ENCODE results near the gene EPB41L2.

Gene EPB41L2

DNA sequence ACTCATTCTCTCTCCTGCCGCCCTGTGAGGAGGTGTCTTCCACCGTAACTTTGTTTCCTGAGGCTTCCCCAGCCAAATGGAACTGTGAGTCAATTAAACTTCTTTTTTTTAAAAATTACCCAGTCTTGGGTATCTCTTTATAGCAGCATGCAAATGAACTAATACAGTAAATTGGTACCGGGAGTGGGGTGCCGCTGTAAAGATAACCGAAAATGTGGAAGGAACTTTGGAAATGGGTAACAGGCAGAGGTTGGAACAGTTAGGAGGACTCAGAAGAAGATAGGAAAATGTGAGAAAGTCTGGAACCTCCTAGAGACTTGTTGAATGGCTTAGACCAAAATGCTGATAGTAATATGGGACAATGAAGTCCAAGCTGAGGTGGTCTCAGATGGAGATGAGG, 55.8 kb downstream of the EPB41L2 start:
- no peak for TF ChIP-seq CTCF (conservative IDR thresholded peaks at IDR 0.05)
- no peak overlapping the region for H3K27ac ChIP-seq

- no peak for TF ChIP-seq CTCF (conservative IDR thresholded peaks at IDR 0.05)
- no peak overlapping the region for H3K27ac ChIP-seq
Measured at GRCh38 chr6:131005439-131006016, 57.5 kb downstream of the EPB41L2 start.

GRCh38 chr6:131004936-131005335, 58.1 kb downstream of the EPB41L2 start:
- H3K27ac ChIP-seq, result no peak overlapping the region
- TF ChIP-seq CTCF (conservative IDR thresholded peaks at IDR 0.05), result no peak

- H3K27ac ChIP-seq, result no peak overlapping the region
- no peak for TF ChIP-seq CTCF (conservative IDR thresholded peaks at IDR 0.05)
Measured at GRCh38 chr6:131004387-131004755, 58.7 kb downstream of the EPB41L2 start.

DNA sequence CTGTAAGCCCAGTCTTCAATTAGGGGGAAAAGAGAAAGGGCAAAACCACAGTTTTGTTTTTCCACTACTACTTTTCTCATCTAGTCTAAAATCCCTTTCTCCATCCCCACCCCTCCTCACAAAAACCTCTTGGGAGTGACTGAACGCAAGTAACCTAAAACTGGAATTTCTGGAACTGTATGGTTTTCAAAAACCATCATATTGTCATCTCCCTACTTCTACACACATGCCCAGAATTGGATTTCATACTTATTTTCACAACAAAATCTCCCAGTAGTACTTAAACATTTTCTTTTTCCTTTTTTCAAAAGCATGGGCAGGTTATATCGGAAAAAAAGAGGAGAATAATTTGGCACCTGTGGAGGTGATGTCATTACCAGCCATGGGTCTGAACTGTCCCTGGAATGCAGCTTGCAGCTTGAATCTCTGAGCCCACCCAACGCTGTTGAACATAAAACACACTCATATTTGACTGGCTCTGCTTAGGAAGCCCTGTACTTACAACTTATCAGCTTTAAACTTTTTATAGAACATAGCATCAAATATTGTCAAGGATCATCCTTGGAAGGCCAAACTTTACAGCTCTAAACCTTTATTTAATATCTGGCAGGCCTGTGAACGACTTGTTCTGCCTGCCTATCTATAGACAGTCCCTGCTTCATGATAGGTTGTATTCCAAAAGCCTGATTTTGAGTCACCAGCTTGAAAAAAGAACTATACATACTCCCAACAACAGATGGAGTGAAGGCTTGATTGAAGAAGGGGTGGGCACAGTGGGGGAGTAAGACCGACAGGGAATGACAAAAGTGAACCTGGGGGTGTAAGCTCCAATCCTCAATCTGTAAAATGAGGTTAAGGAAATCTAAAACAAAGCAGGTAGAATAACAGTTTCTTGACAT, 59.3 kb downstream of the EPB41L2 start:
- no peak for TF ChIP-seq CTCF (conservative IDR thresholded peaks at IDR 0.05)

DNA sequence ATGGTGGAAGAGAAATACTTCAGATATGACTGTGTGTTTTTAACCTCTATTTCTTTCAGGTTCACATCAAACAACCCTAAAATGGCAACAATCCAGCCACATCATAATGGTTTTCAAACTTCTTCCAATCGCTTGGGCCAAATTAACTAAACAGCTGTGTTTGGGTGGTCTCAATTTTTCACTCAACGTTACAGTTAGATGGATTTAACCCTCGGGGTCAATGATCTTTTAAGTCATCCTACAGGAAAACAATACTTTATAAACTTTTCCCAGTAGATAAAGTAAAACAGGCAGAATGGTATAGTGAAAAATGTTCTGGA, 60.4 kb downstream of the EPB41L2 start:
- TF ChIP-seq CTCF (conservative IDR thresholded peaks at IDR 0.05), result no peak
- no peak overlapping the region for H3K27ac ChIP-seq

More for the DNA sequence above, 59.3 kb downstream of the EPB41L2 start:
- H3K27ac ChIP-seq, result no peak overlapping the region

- no peak overlapping the region for H3K27ac ChIP-seq
- TF ChIP-seq CTCF (conservative IDR thresholded peaks at IDR 0.05), result no peak
Measured at GRCh38 chr6:131001945-131002660, 60.9 kb downstream of the EPB41L2 start.

Measured in VCaP (cell line).